Stimulated activated CD8-positive, alpha-beta memory T cell treated with anti-CD3 and anti-CD28 coated beads, Interleukin-2, amount 100 ng/mL, for 1 hour (primary cell): ENCODE data around the gene NUP54.

Source experiments
- DNase-seq, 2 donors: peaks; one replicate each; pipeline ENCODE4 v3.0.0-alpha.2; 2020; ENCODE audit warnings: low read depth in 2 of 2

NUP54 gene

DNA sequence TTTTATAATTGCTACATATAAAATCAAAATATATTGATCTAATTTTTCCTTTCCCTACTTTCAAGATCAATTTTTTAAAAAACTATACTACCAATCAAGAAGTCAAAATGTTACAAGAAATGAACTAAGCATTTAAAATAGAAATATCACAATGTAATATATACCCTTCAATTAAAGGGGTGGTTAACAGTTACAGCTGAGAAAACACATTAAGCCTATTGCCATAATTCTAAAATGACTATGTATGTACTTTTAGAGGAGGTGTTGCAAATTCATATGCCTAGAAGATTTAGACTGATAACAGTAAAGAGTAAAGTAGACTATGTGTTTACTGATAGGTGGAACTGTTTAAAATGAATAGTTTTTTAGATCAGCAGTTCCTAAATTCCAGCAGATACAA is 3.7 kb downstream of the NUP54 start:
- no peak for DNase-seq

DNA sequence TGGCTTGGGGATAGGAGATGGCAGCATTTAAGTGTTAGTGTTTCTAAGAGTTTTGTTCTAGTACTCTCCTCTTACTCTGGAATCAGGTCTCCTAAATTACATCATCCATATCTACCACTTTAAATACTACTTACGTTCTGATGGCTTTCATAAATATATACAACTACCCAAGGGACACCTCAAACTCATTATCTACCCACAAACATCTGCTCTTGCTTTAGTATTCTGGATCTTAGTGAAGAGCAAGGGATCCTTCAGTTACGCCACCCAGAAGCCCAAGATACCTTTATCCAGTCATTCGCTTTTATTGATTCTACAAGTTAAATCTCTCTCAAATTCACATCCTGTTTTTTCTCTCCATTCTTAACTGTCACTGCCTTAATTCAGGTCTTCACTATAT is 7.0 kb downstream of the NUP54 start:
- DNase-seq = no peak

DNA sequence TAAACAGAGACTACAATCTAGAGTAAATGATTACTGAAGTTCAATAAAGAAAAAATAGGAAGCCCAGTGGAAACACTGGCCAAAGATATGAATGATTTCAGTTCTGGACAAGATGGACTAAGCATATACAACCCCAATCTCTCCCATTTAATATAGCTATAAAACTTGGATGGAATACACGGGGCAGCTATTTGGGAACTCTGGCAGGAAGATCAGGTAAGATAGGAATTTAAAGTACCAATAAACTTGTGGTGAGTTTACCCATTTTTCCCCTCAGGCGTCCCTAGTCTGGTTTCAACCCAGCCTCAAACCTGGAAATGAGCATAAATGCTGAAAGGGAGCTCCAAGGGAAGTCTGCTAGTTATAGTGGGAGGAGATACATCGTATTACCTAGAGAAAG is 20.4 kb downstream of the NUP54 start:
- DNase-seq = no peak

DNA sequence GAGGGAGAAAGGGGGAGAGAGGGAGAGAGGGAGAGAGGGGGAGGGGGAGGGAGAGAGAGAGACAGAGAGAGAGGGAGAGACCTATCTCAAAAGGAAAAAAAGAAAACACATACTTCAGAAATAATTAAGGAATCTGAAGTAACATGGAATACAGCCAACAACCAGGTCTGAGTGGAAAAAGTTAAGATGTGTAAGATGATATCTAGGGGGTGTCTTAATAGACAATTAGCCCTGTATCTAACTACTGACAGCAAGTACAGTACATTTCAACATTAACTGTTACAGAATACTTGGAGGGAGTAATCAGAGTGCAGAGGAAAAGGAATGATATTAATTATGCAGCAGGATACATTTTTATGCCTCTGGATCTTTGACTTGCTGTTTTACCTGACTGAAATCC is 22.4 kb downstream of the NUP54 start:
- DNase-seq = no peak

DNA sequence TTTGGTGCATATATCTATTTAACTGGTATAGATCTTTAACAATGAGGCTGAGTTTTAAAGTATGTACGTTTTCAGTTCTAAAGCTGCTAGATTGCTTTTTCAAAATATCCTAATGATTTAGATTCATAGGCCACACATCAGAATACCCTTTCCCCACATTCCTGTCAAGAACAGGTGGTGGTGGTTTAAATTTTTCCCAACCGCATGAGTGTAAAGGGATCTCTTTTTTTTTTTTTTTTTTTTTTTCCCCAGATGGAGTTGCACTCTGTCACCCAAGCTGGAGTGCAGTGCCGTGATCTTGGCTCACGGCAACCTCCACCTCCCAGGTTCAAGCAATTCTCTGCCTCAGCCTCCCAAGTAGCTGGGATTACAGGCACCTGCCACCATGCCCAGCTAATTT is 28.0 kb downstream of the NUP54 start:
- no peak for DNase-seq

DNA sequence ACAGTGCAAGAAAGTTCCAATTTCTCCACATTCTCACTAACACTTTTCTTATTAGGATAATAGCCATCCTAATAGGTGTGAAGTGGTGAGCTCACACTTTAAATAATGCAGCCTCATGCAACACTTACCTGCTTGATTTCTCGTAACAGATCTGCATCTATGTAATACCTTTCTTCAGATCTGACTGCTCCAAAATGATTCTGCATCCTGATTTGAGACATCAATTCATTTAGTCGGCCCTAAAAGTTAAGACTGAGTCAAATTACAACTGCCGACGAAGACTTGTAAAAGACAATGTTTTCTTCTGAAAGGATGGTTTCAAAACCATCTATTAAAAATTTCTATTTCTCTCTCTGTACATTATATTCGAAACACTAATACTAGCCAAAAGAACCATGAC is 30.7 kb downstream of the NUP54 start:
- no peak for DNase-seq

DNA sequence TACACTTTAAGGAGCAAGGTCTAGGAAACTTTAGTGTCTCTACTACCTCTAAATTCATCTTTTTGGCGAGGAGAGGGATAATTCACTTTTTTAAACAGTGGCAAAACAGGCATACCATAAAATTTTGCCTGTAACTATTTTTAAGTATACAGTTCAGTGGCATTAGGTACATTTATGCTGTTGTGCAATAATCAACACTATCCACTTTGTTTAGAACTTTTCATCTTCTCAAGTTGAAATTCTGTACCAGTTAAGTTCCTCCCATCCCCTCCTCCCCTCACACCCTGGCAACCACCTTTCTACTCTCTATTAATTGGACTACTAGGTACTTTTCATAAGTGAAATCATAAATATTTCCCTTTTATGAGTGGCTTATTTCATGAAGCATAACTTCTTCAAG is 31.4 kb downstream of the NUP54 start:
- DNase-seq = no peak

DNA sequence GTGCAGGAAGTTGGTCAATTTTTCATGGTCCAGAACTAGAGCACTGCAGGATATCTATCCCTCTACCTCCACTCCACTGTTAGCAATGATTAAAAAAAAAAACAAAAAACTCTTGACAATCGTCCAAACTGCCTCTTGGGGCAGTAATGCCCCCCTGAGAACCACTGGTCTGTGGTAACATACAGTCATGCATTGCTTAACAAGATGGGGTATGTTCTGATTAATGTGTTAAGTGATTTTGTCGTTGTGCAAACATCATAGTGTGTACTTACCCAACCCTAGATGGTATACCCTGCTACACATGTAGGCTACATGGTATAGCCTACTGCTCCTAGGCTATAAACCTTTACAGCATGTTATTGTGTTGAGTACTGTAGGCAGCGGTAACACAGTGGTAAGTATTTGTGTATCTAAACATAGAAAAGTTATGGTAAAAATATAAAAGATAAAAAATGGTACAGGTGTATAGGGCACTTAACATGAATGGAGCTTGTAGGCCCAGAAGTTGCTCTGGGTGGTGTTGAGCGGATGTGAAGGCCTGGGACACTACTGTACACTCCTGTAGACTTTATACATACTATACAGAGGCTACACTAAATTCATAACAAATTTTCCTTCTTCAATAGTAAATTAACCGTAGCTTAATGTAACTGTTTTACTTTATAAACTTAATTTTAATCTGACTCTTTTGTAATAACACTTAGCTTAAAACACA is 39.6 kb downstream of the NUP54 start:
- no peak for DNase-seq

DNA sequence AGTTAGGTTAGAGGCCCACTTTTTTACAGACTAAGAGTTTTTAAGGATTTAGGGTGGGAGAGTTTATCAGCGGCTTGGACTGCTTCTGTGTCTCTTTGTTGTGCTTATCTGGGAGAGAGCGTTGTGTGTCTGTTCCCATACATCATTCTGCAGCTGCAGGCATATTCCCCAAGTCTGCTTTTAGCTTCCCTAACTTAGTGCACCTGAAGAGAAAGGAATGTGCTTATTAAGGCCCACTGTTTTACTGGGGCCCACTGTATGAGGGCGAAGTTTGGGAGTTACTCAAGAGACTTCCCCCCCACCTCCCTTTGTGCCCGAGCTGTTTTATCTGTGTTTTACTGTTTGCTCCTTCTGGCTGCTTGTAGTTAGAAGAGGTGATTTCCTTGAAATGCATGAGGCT is 41.8 kb downstream of the NUP54 start:
- no peak for DNase-seq

DNA sequence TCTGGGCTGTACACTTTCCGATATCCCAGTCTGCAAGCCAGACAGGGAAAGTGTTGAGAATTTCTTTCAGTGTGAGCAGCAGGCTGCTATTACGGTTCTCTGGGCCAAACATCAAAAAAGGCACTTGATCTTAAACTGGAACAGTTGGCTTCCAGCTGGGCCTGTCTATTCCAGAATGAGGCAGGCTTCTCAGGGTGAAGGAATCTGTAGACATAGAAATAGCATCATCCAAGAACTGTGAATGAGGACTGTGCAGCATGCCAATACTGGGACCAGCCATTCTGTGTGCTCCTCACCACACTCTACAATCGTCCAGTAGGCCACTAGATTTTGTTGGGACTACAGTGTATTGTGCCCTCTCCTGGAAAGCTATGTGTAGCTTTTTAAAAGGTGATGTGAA is 42.5 kb downstream of the NUP54 start:
- DNase-seq = no peak

DNA sequence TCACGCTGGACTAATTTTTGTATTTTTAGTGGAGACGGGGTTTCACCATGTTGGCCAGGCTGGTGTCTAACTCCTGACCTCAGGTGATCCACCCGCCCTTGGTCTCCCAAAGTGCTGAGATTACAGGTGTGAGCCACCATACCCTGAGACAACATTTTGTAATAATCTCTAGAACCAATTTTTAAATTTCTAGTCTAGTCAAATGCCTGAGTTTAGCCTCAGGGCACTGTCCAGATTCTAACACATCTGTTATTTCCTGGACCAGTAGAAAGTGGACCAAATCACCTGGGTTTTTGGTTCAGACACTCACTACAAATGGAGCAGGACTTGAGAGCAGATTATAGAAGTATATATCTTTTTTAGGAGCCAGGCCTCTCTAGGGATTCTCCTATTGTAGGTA is 52.1 kb downstream of the NUP54 start:
- DNase-seq = no peak

DNA sequence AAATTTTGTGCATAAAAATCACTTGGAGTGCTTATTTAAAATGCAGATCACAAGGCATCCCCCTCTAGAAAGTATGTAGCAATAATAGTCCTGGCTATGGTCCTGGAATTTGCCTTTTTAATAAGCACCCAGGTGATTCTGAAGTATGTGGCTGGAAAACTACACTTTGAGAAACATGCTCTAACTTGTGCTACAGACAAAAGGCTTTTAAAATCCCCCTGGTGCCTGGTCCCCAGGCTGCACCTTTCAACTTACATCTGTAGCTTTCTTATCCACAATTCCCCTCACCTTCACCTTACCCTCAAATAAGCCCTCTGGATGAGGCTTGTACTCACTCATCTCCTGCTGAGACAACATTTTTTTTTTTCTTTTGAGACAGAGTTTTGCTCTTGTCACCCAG is 52.6 kb downstream of the NUP54 start:
- DNase-seq = no peak

DNA sequence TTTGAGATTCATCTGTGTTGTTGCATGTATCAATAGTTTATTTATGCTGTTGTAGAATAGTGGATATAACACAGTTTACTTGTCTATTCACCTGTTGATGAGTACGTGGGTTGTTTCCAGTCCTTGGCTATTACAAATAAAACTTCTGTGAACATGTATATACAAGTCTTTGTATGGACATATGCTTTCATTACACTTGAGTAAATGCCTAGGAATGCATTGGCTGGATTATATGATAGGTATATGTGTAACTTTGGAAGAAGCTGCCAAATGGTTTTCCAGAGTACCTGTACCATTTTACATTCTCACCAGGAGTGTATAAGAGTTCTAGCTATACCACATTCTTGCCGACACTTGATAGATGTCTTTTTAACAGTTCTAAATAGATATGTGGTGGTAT is 57.1 kb downstream of the NUP54 start:
- DNase-seq = no peak

DNA sequence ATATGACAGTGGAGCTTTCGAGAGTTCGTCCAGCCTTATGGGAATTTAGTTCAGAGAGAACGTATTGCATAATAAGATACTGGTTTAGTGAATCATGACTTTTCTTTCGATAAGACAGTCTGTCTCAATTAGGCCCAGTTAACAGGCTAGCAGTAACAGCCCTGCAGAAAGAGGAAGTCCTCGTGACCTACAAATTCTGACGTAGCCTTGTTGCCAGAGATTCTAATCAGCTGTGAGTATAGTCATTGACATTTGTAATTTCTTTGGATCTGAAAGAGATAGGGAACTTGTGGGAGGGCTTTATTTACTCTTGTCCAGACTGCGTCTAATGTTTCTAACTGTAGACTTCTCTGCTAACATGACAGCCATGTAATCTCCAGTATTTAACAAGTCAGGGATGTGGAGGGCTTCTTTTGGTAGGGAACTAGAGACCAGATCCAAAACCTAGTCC is 57.9 kb downstream of the NUP54 start:
- no peak for DNase-seq

DNA sequence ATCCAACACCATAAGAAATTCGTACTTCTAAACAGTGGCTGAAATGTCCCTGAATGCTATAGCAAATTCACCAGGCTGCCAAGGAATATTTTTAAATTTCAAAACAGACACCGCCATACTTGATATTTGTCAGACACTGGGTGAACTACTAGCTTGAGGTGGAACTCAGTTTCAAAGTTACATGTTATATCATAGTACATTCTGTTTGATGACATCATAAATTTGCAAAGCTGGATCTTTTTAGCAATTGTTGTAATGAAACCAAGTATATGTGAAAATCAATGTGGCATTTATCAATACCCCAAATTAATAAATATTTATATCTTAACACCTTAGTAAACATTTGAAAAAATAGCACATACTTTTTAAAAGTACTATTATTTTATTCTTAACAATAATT is 59.5 kb downstream of the NUP54 start:
- no peak for DNase-seq

DNA sequence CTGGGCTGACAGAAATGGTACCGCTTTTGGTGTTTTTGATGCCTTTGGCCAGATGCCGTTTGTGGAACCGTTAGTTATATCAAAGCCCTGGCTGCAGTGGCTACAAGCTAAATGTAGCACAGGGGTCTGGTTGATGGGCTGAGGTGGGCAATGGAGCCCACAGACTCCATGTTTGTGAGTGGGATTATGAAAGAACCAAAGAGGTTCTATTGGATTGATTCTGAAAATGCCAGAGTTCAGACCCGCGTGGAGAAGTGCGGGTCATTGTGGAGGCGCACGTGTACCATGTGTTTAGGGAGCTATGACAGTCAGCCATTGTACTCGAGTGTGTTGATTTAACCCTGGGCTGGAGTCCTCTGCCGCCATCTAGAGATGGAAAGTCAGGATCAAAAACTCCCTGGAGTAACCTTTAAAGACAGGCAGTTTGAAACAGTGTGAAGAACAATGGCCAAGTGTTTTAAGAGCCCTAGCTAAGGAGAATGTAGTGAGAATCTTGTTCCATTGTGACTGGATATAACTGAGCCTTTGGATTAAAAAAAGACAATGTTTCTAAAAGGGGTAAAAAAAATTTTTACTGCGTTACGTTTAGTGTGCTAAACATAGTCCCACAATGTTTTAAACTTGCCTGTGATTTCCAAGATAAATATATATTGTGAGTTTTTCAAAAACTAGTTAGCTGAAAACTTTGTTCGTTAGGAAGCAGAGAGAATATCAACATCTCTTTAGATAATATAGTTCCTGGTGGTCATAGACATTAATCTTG is 61.0 kb downstream of the NUP54 start:
- DNase-seq = no peak

DNA sequence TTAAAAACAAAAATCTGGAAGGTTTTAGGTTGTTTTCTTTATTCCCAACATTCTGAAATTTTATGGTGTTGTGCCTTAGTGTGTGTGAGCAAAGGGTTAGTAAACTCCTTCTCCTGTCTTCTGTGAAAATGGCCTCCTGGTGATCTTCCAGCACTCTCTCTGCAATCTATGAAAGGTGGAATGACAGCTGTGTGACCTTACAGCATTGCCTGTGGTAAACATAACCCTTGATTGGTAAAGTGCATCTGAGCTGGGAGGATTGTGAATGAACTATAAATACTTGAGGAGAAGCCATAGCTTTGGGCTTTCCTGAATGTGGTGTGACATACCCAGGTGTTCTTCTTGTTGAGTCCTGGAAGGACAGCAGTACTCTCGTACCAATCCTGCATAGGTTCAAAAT is 63.7 kb downstream of the NUP54 start:
- DNase-seq = no peak

DNA sequence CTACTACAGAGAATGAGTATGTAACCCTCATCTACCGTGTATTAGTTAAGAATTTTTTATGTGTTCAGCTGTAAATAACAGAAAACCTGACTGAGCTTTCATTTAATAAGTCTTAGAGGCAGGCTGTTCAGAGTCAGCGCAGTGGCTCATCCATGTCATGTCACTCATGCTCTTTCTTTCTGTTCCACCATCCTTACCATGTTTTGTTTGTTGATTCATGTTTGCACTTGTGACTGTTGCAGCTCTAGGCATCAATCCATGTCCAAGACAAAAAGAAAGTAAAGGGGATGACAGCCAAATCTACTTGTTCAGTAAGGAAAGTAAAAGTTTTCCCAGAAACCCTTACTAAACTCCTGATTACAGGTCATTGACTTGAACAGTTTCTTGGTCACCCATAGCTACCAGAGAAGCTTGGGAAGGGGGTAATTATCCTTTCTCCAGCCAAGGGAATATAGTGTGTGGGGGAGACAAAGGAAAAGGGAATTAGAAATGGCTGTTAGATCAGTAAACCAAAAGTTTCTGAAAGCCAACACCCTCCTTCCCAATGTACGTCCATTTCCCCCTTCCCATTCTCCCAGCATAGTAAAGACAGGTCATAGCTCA is 64.7 kb downstream of the NUP54 start:
- no peak for DNase-seq

DNA sequence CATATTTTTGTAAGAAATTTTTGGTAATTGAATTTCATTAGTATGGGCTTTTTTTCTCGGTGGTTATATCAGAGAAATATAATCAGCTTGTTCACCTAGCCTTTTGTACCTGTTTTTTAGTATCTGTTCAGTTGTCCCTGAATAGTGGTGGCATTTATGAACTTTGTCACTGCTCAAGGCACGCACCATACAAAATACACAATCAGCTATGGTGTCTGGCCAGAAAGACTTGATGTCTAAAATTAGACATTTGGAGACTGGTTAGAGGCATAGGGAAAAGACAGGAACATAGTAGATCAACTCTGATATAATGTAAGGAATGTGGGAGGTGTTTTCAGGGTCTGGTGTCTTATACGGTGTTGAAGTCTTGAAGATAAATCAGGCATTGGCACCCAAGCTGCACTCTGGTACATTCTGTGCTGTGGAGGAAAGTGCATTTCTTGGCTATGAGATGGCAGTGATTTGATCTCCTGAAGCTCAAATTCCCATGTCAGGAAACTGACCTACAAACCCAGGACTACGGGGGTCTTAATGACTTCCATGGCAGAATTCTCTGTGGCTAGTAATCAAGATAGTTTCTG is 70.1 kb downstream of the NUP54 start:
- DNase-seq = no peak

DNA sequence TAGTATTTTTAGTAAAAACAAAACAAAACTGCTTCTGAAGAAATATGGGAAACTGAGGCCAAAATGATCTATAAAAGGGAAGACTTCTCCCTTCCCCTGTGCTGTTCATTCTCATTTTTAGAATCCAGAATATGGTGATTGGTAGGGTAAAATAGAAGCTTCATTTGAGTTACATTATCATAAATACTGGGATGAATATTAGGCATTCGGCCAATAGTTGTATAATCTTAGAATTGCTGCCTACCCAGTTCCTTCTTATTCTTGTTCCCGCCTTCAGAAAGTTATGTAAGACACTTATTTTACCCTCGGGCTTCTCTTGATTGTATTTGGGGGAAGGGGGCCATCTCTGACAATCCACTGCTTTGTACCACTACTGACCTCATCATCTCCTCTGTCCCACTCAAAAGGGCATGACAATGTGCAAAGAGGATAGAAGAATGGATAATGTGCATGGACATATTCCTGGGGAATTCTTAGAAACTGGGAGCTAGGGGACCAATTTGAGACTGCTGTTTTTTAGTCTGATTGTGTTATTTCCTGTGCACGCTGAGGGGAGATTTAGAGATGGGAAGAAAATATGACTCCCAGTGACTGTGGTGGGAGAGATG is 73.1 kb downstream of the NUP54 start:
- DNase-seq = no peak

DNA sequence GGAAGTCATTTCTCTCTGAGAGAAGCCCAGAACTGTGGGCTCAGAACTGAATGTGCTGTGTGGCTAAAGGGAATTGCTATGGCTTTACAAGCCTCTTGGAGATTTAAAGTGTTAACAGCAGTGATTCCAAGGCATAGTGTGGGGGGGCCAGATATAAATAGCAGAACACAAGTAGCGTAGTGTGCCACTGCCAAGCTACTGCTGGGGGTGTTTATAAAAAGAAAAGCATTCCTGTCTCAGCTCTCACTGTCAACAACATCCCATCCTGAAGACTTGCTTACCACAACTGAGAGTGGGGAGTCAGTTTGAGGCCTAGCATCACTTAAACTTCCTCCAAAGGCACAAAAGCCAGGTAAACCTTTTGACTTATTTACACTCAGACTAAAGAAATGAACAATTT is 73.7 kb downstream of the NUP54 start, which contains the start of gene ART3:
Gene ART3, plus strand, starts transcription at position 242 of the 400 bp plus-strand sequence. CDS start 1,181 bp downstream, outside the sequence.
- no peak for DNase-seq

DNA sequence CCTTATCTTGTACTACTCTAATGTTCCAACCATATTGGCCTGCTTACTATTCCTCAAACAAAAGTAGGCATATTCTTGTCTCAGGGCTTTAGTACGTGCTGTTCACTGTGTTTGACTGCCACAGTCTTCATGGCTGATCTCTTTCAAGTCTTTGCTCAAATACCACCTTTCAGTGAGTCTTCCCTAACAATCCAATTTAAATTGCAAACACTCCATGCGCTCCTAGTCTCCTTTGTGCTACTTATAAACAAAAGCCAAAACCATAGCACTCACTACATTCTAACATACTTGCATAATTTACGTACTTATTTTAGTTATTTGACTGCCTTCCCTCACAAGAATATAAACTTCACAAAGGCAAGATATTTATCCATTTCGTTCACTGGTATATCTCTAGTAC is 75.4 kb downstream of the NUP54 start:
- no peak for DNase-seq
